Stimulated activated CD8-positive, alpha-beta memory T cell treated with anti-CD3 and anti-CD28 coated beads, Interleukin-2, amount 100 ng/mL, for 48 hours (primary cell): ENCODE measurements around the gene SRL.

ENCODE experiments used
- DNase-seq, 2 donors: peaks; one replicate each; pipeline ENCODE4 v3.0.0-alpha.2; 2020; ENCODE audit warnings: low read depth in 2 of 2

The SRL gene

DNA sequence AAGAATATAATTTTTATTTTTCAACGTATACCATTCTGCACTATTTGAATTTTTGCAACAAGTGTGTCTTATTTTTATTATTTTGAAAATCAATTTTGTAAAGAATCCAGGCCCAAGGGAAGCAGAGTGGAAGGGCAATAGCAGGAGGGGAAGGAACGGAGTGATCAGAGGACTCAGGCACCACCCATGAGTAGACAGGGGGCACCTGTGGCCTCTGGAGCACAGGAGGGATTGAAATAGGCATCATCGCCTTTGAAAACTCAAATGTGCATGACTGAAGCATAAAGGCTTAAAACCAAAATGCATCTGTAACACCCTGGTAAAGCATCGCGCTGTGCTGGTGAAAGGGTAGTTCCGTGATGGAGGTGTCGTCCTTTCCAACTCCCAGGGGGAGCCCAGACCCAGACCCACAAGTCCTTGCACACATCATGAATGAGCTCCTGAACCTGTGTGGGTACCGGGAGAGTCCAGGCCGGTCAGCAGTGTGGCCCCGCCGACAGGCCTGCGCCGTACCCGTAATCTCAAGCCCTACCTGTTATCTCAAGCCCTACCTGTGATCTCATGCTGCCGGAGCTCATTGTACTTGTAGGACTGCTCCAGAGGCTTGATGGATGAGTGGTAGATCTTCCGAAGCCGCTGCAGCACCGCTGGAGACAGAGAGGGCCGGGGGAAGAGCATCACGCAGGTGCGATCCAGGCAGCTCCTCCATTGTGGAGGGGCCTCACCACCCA lies 39.1 kb downstream of the SRL start:
- DNase-seq: no peak

DNA sequence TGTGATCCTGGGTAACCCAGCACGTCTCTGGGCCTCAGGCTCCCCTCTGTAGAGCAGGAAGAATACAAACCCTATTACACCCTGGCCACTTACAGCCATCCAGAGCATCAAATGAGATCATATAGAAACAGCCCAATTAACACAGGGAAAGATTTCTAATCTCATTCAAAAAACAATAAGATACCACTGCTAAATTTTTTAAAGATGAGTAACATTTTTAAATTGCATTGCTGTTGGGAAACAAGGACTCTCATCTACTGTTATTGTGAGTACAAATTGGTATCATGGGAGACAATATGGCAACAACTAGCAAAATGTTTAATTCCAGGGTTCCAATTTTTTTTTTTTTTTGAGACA lies 41.1 kb downstream of the SRL start:
- no peak for DNase-seq

DNA sequence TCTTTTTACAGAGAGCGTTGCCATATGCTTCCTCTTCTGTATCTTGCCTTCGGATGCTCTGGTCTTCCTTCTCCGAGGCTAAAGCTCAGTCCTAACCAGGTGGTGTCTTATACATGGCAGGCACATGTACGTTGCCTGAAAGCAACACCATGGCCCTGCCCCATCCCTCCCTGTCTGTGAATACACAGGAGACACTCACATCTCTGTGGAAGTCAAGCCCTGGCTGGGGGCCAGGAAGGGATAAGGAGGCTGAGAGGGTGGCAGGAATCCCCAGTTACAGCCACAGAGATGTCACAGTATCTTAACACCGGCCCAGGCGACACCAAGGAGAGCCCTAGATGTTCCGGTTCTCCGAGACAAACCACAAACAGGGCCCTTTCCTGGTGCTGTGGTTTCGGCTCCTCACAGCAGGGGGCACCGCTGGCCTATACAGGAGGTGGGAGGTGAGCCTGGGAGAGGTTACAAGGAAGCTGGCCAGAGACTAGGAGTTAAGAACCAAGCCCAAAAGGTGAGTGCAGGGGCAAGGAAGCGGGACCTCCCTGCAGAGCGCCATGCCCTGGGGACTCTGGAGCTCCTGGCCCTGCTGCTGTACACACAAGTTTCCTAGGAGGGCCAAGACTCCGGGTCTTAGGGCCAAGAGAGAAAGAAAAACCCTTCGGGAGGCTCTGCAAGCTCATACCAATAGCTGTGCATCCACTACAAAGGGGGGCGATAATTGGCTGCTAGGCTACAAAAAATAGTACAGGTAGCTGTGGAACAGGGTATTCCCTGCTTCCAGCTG lies 41.7 kb downstream of the SRL start:
- DNase-seq: peak in 1 of 2 donors; percentile 3

DNA sequence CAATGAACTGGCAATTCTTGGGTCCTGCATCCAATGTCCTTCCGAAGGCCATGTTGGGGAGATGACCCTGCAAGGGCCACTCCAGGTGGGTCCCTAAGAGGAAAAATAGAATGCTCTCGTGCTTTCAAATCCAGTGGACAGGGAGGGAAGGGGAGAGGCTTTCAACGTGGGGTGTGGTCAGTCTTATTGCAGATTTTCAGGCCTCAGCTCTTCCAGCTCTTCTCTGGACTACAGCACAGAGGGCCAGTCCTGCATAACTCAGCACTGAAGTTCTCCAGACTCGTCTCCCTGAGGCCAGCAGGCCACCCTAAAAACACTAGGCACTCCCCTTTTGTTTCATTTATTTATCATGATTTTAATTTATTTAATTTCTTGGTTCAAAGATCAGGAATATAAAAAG lies 43.1 kb downstream of the SRL start:
- DNase-seq: no peak

DNA sequence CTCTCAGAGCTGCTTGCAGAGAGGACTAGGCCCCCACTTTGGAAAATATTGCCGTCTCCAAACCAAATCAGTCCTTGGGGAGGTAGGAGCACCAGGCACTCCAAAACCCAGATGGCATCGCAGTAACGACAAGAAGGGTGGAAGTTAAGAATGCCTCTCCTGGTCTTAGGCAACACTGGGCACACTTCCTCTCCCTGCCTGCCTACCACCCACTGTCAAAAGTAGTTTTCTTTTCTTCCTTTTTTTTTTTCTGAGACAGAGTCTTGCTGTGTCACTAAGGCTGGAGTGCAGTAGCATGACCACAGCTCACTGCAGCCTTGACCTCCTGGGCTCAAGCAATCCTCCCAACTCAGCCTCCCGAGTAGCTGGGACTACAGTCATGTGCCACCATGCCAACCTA lies 47.2 kb downstream of the SRL start:
- DNase-seq: no peak

DNA sequence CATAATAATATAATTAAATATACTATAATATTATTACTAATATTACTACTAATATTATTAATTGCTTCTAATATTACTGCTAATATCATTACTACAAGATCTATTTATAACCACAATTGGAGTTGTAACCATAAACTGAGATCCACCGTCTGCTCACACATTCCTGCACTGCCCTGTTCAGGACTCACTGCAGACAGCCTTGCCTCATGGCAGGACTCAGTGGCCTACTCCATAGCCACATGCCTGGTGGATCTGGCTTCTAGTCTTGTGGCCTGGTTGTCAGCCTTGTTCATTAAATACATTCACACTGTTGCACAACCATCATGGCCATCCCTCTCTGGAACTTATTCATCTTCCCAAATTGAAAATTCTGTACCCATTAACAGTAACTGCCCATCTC lies 48.0 kb downstream of the SRL start:
- no peak for DNase-seq

DNA sequence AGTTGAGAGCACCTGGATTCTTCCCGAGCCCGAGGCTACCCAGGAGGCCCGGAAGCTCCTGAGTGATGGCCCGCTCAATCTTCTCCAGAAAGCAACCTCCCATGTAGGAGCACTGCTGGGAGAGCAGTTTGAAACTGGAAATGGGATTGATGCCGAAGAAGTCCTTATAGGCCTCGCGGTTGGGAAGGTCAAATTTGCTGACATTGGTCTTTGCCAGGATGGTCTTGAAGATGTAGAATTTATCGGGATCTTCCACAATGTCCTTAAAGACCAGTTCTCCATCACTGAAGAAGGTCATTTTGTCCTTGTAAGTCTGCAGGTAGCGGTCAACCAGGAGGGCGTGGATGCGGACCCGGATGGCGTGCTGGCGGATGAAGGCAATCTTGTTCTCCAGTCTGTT lies 49.7 kb downstream of the SRL start:
- no peak for DNase-seq

DNA sequence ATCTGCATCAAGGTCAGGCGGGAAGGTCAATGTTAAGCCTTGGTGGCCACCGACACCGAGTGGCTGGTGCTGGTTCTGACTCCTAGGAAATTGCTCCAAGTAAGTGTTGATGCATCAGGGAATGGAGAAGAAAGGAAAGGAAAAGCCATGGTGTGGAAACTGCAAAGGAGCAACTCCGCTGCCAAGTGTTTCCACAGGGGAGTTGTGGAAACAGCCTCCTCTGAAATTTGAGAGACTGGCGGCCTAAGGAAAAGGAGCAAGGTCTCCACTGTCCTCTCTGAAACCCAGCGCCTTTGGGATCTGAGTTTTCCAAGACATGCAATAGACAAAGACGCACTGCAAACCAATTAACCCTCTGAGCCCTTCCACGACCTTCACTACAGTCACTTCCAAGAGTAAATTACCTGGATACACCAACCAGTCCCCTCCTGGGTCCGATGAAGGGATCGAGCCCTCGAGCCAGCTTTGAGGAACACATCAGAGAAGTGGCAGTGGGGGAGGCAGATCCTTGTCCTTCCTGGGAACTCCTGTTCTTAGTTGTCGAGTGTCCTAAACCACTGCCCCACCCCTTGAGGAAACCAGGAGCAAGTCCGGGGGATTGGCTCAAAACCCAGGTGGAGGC lies 51.1 kb downstream of the SRL start:
- no peak for DNase-seq

DNA sequence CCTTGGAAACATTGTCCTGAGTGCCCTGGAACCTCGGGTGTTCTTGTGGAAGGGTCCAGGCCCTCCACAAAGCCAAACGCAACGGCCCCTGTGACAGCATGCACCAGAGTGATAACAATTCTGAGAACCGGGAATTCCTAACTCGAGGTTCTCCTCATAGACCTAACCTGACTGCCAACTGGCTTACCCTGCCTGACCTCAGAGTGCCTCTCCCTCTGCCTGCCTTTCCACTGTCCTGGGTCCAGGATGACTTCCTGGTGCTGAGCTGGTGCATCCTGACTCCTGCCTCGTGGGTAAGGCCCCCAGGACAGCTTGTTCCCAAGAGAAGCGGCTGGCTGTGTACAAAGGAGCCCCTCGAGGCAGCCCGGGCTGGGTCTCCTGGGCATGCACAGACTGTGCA lies 51.8 kb downstream of the SRL start:
- no peak for DNase-seq

DNA sequence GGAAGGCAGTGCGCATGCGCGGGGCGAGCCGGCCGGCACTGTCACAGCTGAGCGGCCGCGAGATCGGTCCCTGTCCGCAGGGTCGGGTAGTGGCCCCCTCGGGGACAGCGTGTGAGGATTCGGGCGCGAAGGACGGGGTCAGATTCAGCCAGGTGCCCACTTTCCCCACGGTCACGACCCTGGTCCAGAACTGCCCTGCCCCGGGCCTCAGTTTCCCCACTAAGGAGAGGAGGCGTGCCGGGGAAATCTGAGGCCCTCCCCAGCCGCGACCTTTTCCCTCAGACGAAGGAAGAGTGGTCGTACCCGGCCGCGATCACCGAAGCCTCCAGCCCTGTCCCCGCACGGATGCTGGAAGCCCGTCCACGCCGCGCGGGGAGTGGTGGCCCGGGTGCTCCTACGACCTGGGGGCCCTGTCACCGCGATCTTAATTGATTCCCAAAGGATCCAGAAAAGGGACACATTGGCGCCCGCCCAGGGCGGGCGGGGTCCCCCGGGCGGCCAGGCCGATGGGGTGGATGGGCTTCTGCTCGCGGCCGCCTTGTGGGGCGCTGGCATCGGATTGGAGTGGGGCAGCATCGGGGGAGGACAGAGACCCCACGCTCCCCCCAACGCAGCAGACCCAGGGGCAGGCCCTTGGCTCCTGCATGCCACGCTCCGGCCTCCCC lies 57.7 kb downstream of the SRL start:
- no peak for DNase-seq

DNA sequence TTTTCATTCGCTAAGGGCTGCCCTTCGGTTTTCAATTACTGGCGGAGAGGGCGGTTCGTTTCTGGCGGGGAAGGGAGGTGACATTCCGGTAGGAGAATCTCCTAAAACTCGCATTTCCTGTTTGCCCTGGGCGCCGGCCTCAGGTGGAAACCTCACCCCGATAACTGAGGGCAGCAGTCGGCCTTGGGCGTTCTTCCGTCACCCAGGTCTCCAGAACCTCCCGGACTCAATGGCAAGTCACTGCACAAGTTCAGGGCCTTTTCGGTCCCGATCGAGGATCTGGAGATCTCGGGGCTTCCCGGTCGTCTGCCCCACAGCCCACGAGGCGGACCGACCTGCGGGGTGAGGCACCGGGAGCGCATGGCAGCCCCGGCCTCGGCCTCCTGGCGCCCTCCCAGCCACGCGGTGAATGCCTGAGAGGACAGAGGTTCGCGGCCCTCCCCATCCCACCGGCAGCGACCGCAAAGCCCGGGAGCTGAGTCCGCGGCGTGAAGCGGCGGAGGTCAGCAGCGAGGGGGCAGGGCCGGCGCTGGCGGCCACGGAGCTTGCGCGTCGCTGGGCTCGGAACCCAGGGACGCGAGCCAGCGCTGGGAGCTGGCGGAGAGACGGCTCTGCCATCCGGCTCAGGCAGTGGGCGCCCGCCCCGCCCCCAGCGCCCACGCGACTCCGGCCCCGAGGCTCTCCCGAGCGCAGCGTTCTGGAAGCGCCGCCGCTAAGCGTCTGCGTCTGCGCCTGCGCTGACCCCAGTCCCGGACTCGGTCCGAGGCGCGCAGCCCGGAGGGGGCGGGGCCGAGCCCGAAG lies 58.4 kb downstream of the SRL start:
- DNase-seq: peak; percentile 91 to 95

DNA sequence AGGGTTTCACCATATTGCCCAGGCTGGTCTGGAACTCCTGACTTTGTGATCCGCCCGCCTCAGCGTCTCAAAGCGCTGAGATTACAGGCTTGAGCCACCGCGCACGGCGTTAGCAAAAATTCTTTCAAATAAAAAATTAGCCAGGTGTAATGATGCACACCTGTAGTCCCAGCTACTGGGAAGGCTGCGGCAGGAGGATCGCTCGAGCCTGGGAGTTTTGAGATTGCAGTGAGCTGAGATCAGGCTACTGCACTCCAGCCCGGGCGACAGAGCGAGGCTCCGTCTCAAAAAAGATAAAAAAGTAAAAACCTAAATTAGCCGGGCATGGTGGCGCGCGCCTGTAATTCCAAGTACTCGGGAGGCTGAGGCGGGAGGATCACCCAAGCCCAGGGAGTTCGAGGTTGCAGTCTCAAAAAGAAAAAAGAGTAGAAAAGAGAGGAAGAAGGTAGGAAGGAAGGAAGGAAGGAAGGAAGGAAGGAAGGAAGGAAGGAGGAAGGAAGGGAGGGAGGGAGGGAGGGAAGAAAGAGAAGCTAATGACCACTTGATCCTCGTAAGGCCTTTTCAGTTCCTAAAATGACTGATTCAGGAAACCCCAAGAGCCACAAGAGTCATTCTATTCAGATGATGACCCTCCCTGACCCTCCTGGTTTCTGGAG lies 59.2 kb downstream of the SRL start:
- no peak for DNase-seq

DNA sequence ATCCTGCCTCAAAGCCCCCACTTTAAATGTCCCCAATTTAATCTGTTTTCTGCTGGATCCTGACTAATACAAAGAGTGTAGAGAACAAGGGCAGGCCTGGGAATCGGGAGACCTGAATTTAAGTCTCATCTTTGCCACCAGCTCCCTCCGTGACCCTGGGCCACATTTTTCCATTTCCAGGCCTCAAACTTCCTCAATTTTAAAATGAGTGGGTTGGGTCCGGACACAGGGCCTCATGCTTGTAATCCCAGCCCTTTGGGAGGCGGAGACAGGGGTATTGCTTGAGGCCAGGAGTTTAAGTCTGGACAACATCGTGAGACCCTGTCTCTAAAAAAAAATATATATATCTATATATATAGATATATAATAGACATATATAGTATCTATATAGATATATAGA lies 61.4 kb downstream of the SRL start:
- DNase-seq: no peak

DNA sequence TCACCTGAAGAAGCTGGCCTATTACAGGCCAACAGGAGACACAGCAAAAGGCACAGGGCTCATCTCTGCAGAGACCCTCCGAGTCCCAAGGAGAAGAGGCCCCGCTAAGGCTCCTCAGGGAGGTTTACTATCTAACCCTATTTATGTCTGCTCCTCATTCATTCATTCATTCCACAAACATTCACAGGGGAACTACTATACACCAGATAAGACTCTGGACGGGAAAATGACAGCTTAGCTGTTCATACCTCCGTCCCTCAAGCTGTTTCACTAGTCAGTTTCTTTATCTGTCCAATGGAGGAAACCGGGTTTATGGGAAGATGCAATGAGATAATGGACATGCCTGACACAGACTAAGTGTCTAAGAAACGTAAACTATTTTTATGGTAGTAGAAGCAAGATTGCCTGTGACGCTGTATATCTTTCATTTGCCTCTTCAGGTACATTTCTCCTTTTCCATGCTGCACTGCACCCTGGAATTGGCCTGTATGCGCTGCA lies 62.1 kb downstream of the SRL start:
- no peak for DNase-seq

DNA sequence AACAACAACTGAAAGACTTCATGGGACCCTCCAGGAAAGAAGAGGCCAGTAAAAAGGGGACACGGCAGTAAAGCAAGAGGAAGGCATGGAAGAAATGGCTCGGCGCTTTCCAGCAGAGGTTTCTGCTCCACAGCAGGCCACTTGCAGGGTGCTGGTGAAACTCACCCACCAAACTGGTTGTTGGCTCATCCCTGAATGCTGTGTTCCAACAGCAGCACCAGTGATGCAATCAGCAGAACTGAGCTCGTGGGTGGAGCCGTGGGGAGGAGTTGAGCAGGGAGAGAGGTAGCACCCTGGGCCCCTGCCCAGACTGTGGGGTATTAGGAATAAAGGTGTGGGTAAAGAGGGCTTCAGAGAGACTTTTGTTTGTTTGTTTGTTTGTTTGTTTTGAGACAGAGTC lies 62.9 kb downstream of the SRL start:
- DNase-seq: no peak

DNA sequence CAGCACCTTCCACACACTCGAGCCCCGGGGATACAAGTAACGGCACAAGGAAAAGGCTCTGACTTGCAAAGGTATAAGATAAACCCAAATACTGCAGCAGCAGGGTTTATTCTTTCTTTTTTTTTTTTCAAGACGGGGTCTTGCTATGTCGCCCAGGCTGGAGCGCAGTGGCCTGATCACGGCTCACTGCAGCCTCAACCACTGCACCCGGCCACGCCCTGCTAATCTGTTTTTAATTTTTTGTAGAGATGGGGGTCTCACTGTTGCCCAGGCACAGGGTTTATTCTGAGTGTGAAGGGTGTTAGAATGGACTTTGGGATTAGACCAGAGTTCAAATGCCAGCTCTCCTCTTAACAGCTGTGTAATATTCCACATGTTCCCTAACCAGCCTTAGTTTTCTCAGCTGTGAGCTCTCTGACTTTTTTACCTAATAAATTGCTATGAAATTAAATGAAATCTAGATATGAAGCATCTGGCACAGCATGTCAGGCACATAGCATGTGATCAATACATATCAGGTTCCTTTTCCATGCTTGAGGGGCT lies 63.3 kb downstream of the SRL start:
- DNase-seq: no peak

DNA sequence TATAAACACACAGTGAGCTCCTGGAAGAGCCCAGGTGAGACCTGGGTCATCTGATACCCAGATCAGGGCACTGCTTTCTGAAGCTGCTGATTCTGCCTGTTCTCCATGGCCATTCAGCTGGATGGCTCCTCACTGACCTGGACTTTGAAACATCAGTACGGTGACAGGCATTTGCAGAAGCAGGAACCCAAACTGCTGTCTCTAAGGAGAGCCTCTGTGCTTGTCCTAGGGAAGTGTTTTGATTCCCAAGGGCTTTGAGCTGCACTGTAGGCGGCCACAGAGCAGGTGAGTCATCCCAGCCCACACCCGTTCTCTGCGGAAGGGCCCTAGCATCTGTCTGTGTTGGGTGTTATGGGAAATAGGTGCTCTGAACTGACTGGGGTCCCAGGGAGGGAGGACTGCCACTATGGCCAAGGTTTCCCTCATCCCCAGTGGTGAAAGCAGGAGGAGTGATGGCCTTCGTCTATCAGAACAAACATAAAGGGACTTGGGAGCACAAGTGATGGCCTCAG lies 64.9 kb downstream of the SRL start:
- no peak for DNase-seq

DNA sequence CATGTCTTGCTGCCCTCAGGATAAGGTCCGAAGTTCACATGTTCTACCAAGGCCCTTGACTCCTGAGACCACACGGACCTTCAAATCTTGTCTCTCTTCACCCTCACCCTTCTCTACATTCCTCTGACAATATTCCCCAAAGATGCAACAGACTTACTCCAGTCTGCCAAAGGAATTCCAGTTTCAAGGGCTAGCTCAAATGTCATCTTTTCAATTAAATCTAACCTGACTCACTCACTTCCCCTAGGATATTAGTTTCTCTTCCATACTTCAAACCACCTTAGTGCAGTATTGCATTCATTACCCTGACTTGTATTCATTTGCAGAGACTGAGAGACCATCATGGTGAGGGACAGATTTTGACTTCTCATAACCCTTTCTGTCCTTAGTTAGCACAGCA lies 66.0 kb downstream of the SRL start:
- no peak for DNase-seq

DNA sequence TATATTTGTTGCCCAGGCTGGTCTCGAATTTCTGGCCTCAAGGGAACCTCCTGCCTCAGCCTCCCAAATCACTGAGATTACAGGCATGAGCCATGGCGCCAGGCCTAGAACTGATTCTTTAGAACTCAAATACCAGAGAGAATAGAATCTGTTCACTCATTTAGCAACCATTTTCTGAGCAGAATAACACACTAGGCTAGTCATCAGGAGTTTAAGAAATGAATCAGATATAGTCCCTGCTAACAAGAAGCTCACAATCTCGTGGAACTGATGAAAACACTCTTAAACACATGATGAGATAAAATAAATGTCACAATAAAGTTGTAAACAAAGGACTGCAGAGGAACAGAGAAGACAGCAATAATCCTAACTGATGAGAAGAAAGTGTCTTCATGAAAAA lies 69.8 kb downstream of the SRL start:
- no peak for DNase-seq

DNA sequence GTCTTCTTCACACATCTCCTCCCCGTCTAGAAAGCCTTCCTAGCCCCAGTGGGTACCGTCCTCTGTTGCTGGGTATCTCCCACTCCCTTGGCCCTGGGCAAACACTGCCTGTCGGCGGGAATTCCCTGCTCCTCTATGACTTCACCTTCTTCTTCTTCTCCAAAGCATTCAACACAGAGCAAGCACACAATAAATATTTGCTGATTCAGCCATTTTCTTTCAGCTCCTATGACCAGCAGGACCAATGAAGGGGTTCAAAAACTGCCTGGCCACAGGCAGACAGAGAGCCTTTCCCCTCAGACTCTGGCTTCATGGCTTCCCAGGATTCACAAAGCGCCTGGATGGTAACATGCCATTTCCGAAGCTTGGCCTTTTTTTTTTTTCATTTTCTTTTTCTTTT lies 72.5 kb downstream of the SRL start:
- no peak for DNase-seq

DNA sequence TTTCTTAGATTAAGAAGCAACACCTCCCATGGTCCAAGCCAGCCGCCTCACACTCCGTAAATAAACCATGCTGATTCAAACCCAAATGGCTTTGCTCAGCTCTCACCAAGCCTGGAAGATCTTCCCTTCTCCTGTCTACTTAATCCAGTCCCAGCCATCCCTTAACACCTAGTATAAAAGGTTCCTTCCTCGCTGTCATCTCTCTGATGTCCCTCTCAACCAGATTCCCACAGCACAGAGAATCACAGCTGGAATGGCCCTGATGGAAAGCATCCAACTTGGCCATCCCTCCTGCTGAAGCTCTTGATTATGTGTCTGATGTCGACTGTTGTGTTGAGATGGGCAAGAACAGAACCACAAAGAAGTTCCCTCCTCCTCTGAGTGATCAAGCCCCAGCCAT lies 75.1 kb downstream of the SRL start:
- no peak for DNase-seq
